HepG2 (cell line): Measurements from ENCODE around the gene SECTM1. TPM values are rescaled to one million over a fixed set of nuclear protein-coding genes. Genes with fewer than 3 reads are reported as not detected.

ENCODE experiments used
- ATF1 ChIP-seq: IDR thresholded peaks from 2 replicates; pipeline ENCODE4 v1.6.1; 2016; ENCODE audit warnings: mild to moderate bottlenecking, control low read depth
- CCDC6 ChIP-seq: sonication (generic); formaldehyde crosslinking; IDR thresholded peaks from 2 replicates; pipeline ENCODE4 v1.8.1; 2022; ENCODE audit warnings: mild to moderate bottlenecking, missing genetic modification reagents, moderate library complexity
- CENPX ChIP-seq: sonication (generic); formaldehyde crosslinking; IDR thresholded peaks from 2 replicates; pipeline ENCODE4 v1.9.0; 2021; ENCODE audit warnings: mild to moderate bottlenecking, missing genetic modification reagents, moderate library complexity
- EED ChIP-seq: sonication (generic); formaldehyde crosslinking; IDR thresholded peaks from 2 replicates; pipeline ENCODE4 v1.5.0; 2020; ENCODE audit warnings: mild to moderate bottlenecking, missing genetic modification reagents
- GABPB1 ChIP-seq: IDR thresholded peaks from 2 replicates; pipeline ENCODE4 v1.6.1; 2016; ENCODE audit warnings: mild to moderate bottlenecking, missing genetic modification reagents, moderate library complexity, missing compliant biosample characterization
- IRX3 ChIP-seq: sonication (generic); formaldehyde crosslinking; IDR thresholded peaks from 2 replicates; pipeline ENCODE4 v1.8.1; 2023; ENCODE audit warnings: mild to moderate bottlenecking, low read depth, missing genetic modification reagents, borderline replicate concordance
- MYC ChIP-seq: sonication (generic); formaldehyde crosslinking; IDR thresholded peaks from 2 replicates; pipeline ENCODE4 v1.9.0; 2021; ENCODE audit warnings: missing genetic modification reagents, borderline replicate concordance
- PHF20 ChIP-seq: sonication (generic); formaldehyde crosslinking; IDR thresholded peaks from 2 replicates; pipeline ENCODE4 v1.5.0; 2020; ENCODE audit warnings: mild to moderate bottlenecking, missing genetic modification reagents
- RBM39 ChIP-seq: fragments of 200-400 bp; formaldehyde crosslinking; IDR thresholded peaks from one replicate; pipeline ENCODE4 v1.6.1; 2018; ENCODE audit warnings: antibody characterized with exemption, mild to moderate bottlenecking, low read depth, low read length; ENCODE audit not compliant: poor library complexity, severe bottlenecking
- SETDB1 ChIP-seq: sonication (generic); formaldehyde crosslinking; IDR thresholded peaks from 2 replicates; pipeline ENCODE4 v1.5.1; 2020; ENCODE audit warnings: missing genetic modification reagents, mild to moderate bottlenecking, borderline replicate concordance
- SKI ChIP-seq: fragments of 450-650 bp; IDR thresholded peaks from one replicate; pipeline ENCODE4 v1.6.1; 2018; ENCODE audit warnings: mild to moderate bottlenecking; ENCODE audit not compliant: partially characterized antibody
- TCF7 ChIP-seq: sonication (generic); IDR thresholded peaks from 2 replicates; pipeline ENCODE4 v1.6.1; 2016; ENCODE audit warnings: antibody characterized with exemption, low read depth
- THYN1 ChIP-seq: sonication (generic); formaldehyde crosslinking; IDR thresholded peaks from 2 replicates; pipeline ENCODE4 v1.8.1; 2023; ENCODE audit warnings: low read depth, mild to moderate bottlenecking, moderate library complexity, missing genetic modification reagents, borderline replicate concordance
- ZNF292 ChIP-seq: sonication (generic); formaldehyde crosslinking; IDR thresholded peaks from 2 replicates; pipeline ENCODE4 v1.8.1; 2022; ENCODE audit warnings: mild to moderate bottlenecking, low read depth, missing genetic modification reagents, borderline replicate concordance
- ZNF331 ChIP-seq: sonication (generic); formaldehyde crosslinking; IDR thresholded peaks from 2 replicates; pipeline ENCODE4 v1.4.0; 2020; ENCODE audit warnings: missing genetic modification reagents
- ZNF382 ChIP-seq: sonication (generic); formaldehyde crosslinking; IDR thresholded peaks from 2 replicates; pipeline ENCODE4 v1.5.0; 2020; ENCODE audit warnings: missing genetic modification reagents, mild to moderate bottlenecking, borderline replicate concordance
- ZNF530 ChIP-seq: sonication (generic); formaldehyde crosslinking; IDR thresholded peaks from 2 replicates; pipeline ENCODE4 v1.5.0; 2020; ENCODE audit warnings: low read depth, mild to moderate bottlenecking, missing genetic modification reagents
- ZNF543 ChIP-seq: sonication (generic); formaldehyde crosslinking; IDR thresholded peaks from 2 replicates; pipeline ENCODE4 v1.4.0; 2020; ENCODE audit warnings: mild to moderate bottlenecking, missing genetic modification reagents
- ZNF563 ChIP-seq: sonication (generic); formaldehyde crosslinking; IDR thresholded peaks from 2 replicates; pipeline ENCODE4 v1.8.0; 2022; ENCODE audit warnings: mild to moderate bottlenecking, moderate library complexity, missing genetic modification reagents
- ZNF737 ChIP-seq: sonication (generic); formaldehyde crosslinking; IDR thresholded peaks from 2 replicates; pipeline ENCODE4 v1.5.0; 2020; ENCODE audit warnings: missing genetic modification reagents, mild to moderate bottlenecking, borderline replicate concordance
- ZNF768 ChIP-seq: sonication (generic); formaldehyde crosslinking; IDR thresholded peaks from 2 replicates; pipeline ENCODE4 v1.4.0; 2020; ENCODE audit warnings: missing genetic modification reagents
- ZNF83 ChIP-seq: sonication (generic); formaldehyde crosslinking; IDR thresholded peaks from 2 replicates; pipeline ENCODE4 v1.4.0; 2020; ENCODE audit warnings: missing genetic modification reagents, mild to moderate bottlenecking, borderline replicate concordance
- polyA plus RNA-seq, 8 experiments: library from polyadenylated mRNA; depleted of rRNA in 3 of 8; stranded (reverse) in 7 of 8; unstranded in 1 of 8; fragments of >200 nt; fragmentation: Illumina TruSeq in 4 of 8; extraction: Trizol in 4 of 8; gene quantifications; 2 replicates each; pipeline versions ENCODE4 v1.2.1 to v1.2.3, GENCODE V29; 2011 to 2016; ENCODE audit warnings: low read depth in 4 of 8, missing spikeins in 1 of 8, mixed read lengths in 1 of 8; ENCODE audit not compliant: insufficient read depth in 1 of 8
- total RNA-seq, 5 experiments: library from RNA; depleted of rRNA; stranded (reverse); fragments of >200 nt; fragmentation: Illumina TruSeq; extraction: Trizol; gene quantifications; 2 replicates each; pipeline ENCODE4 v1.2.3, GENCODE V29; 2016; ENCODE audit warnings: low read depth in 1 of 5
- TF ChIP-seq, protein P1 (sequence below): sonication (generic); formaldehyde crosslinking; IDR thresholded peaks from 2 replicates; pipeline ENCODE4 v1.5.1; 2020; ENCODE audit warnings: mild to moderate bottlenecking, missing genetic modification reagents, moderate library complexity
- TF ChIP-seq, protein P2 (sequence below): sonication (generic); formaldehyde crosslinking; IDR thresholded peaks from 2 replicates; pipeline ENCODE4; 2020; ENCODE audit warnings: missing genetic modification reagents, mild to moderate bottlenecking, borderline replicate concordance

The SECTM1 gene
- total and polyA plus RNA-seq, 2 of the 13 experiments (the other 11 are each of a cell fraction or from before 2014, with no cell fraction given) = 3.5 to 5.3 TPM

DNA sequence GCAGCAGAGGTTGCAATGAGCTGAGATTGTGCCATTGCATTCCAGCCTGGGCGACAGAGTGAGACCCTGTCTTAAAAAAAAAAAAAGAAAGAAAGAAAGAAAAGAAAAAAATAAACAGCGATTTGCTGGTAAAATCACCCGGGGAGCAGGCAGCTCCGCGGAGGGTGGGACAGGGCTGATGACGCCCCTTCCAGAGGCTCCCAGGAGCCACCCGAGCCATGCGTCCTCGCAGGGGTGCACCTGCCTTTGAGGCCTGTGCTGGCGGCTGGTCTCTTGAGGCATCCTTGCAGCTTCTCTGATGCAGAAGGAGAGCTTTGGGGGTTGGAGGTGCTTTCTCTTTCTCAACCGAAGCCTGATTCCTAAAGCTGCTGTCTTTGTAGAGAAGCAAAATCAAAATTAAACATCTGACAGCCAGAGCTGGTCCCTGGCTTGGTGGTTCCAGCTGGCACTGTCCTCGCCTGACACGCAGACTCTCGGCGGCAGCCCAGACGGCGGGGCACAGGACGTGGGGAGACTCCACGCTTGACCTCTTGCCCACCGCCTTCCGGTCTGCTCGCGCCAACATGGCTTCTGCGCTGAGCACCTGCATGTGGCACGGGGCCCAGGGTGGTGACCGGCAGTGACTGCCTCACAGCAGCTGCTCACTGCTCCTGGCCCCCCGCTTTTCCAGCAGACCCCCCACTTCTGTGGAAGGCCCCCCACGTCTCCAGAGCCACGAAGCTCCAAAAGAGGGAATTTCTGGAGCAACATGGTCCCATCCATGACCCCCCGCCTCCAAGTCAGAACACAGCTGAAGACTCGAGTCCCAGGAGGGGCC is 44.6 kb upstream of the SECTM1 start (continued):
- TF ChIP-seq, protein P1, sequence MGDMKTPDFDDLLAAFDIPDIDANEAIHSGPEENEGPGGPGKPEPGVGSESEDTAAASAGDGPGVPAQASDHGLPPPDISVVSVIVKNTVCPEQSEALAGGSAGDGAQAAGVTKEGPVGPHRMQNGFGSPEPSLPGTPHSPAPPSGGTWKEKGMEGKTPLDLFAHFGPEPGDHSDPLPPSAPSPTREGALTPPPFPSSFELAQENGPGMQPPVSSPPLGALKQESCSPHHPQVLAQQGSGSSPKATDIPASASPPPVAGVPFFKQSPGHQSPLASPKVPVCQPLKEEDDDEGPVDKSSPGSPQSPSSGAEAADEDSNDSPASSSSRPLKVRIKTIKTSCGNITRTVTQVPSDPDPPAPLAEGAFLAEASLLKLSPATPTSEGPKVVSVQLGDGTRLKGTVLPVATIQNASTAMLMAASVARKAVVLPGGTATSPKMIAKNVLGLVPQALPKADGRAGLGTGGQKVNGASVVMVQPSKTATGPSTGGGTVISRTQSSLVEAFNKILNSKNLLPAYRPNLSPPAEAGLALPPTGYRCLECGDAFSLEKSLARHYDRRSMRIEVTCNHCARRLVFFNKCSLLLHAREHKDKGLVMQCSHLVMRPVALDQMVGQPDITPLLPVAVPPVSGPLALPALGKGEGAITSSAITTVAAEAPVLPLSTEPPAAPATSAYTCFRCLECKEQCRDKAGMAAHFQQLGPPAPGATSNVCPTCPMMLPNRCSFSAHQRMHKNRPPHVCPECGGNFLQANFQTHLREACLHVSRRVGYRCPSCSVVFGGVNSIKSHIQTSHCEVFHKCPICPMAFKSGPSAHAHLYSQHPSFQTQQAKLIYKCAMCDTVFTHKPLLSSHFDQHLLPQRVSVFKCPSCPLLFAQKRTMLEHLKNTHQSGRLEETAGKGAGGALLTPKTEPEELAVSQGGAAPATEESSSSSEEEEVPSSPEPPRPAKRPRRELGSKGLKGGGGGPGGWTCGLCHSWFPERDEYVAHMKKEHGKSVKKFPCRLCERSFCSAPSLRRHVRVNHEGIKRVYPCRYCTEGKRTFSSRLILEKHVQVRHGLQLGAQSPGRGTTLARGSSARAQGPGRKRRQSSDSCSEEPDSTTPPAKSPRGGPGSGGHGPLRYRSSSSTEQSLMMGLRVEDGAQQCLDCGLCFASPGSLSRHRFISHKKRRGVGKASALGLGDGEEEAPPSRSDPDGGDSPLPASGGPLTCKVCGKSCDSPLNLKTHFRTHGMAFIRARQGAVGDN = no peak
- no peak for TF ChIP-seq EED (CRISPR knock-in tag)
- 0 out of 2 replicates have a peak, but pooled peaks have one; percentile 17 for TF ChIP-seq MYC (CRISPR knock-in tag)
- TF ChIP-seq PHF20 (CRISPR knock-in tag) = no peak
- TF ChIP-seq ZNF768 (CRISPR knock-in tag) = peak; percentile 52; the same call in 1 of the 2 replicates
- TF ChIP-seq RBM39 = peak; percentile 1
- no peak for TF ChIP-seq SETDB1 (CRISPR knock-in tag)
- TF ChIP-seq ZNF543 = no peak
- no peak for TF ChIP-seq SKI
- TF ChIP-seq ZNF331 (CRISPR knock-in tag) = no peak
- TF ChIP-seq ZNF292 (CRISPR knock-in tag) = no peak
- 0 out of 2 replicates have a peak, but pooled peaks have one; percentile 28 for TF ChIP-seq GABPB1 (CRISPR knock-in tag)
- no peak for TF ChIP-seq ATF1 (CRISPR knock-in tag)
- TF ChIP-seq ZNF737 (CRISPR knock-in tag) = no peak
- TF ChIP-seq CCDC6 = no peak
- TF ChIP-seq TCF7 = no peak
- TF ChIP-seq ZNF83 (CRISPR knock-in tag) = no peak
- TF ChIP-seq, protein P2, sequence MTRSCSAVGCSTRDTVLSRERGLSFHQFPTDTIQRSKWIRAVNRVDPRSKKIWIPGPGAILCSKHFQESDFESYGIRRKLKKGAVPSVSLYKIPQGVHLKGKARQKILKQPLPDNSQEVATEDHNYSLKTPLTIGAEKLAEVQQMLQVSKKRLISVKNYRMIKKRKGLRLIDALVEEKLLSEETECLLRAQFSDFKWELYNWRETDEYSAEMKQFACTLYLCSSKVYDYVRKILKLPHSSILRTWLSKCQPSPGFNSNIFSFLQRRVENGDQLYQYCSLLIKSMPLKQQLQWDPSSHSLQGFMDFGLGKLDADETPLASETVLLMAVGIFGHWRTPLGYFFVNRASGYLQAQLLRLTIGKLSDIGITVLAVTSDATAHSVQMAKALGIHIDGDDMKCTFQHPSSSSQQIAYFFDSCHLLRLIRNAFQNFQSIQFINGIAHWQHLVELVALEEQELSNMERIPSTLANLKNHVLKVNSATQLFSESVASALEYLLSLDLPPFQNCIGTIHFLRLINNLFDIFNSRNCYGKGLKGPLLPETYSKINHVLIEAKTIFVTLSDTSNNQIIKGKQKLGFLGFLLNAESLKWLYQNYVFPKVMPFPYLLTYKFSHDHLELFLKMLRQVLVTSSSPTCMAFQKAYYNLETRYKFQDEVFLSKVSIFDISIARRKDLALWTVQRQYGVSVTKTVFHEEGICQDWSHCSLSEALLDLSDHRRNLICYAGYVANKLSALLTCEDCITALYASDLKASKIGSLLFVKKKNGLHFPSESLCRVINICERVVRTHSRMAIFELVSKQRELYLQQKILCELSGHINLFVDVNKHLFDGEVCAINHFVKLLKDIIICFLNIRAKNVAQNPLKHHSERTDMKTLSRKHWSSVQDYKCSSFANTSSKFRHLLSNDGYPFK (CRISPR knock-in tag) = no peak
- no peak for TF ChIP-seq ZNF530
- TF ChIP-seq ZNF382 = no peak
- TF ChIP-seq THYN1 = no peak
- no peak for TF ChIP-seq IRX3 (CRISPR knock-in tag)
- TF ChIP-seq CENPX (CRISPR knock-in tag) = no peak
- no peak for TF ChIP-seq ZNF563 (CRISPR knock-in tag)
